ENCODE measurements around the gene PWWP2B. TPM values are rescaled to one million over a fixed set of nuclear protein-coding genes. Genes with fewer than 3 reads are reported as not detected.

Gene PWWP2B
- polyA plus RNA-seq, 1 experiment, result 1.1 TPM

DNA sequence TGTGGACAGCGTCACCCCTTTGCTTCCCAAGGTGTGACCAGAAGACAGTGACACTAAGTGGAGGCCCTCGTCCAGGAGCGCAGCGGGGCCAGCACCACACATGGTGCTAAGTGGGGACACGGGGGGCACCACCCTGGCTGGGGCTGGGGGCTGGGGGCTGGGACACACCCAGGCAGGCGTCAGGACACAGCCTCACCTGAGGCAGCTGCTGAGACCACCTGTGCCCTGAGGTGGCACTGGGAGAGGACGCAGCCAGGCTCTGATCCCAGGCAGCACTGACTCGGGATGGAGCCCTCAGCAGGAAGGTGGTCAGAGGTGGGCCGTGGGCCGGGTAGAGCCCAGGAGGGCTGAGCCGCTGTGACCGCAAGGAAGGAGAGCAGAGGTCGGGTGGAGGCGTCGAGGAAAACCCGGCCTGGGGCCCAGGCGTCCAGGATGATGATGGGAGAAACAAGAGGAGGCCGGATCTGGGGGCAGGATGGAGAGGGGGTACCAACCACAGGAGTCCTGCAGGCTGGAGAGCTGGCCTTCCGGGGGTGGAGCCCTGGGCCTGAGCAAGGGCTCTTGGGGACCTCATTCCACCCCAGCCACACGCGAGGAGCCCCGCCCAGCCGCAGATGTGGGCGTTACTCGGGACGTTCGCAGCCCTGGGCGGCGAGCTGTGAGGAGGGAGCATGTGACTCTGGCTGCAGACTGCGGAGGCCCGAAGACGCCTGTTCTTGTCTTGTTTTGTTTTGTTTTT, 42.5 kb upstream of the PWWP2B start:
- no peak overlapping the region for H3K27ac ChIP-seq (ENCODE audit: low read depth, low read length)
- POLR2A ChIA-PET, result no interaction called here
- CTCF ChIA-PET, result interaction anchor here (0.9 kb wide), 1 partner anchor 134 kb away, joined by 3 read pairs; no protein-coding TSS in a partner anchor
- H3K4me3 ChIP-seq (ENCODE audit: low read depth, low read length), result no peak overlapping the region
- peaks cover 19% of the 10 kb centered on the region for H3K9me3 ChIP-seq (ENCODE audit: control insufficient read depth, insufficient read depth, low read length)
- TF ChIP-seq, protein P1, sequence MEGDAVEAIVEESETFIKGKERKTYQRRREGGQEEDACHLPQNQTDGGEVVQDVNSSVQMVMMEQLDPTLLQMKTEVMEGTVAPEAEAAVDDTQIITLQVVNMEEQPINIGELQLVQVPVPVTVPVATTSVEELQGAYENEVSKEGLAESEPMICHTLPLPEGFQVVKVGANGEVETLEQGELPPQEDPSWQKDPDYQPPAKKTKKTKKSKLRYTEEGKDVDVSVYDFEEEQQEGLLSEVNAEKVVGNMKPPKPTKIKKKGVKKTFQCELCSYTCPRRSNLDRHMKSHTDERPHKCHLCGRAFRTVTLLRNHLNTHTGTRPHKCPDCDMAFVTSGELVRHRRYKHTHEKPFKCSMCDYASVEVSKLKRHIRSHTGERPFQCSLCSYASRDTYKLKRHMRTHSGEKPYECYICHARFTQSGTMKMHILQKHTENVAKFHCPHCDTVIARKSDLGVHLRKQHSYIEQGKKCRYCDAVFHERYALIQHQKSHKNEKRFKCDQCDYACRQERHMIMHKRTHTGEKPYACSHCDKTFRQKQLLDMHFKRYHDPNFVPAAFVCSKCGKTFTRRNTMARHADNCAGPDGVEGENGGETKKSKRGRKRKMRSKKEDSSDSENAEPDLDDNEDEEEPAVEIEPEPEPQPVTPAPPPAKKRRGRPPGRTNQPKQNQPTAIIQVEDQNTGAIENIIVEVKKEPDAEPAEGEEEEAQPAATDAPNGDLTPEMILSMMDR (IDR thresholded peaks at IDR 0.05; ENCODE audit: low read depth, low read length), result no peak
- H3K27me3 ChIP-seq (ENCODE audit: control insufficient read depth, insufficient read depth, low read length), result no peaks in the 10 kb centered on the region
- no peak for DNase-seq (ENCODE audit: low read depth, low spot score)

DNA sequence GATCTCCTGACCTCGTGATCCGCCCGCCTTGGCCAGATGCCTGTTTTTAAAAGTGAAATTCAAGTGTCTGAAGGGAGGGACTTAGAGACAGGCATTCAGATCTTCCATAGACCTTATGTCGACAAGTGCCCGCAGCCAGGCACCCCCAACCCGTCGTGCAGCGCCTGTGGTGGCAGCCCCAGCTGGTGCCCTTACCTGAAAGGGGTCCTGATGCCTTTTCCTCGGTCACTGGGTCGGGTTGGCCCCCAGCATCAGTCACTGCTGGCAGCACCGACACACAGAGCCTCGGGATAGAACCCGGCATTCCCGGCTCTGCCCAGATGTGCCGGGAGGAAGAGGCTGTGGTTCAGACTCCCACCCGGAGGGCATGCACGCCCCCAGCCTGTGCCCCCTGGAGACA, 41.7 kb upstream of the PWWP2B start:
- POLR2A ChIA-PET, result no interaction called here
- DNase-seq (ENCODE audit: low read depth, low spot score), result no peak
- H3K27ac ChIP-seq (ENCODE audit: low read depth, low read length), result no peak overlapping the region
- CTCF ChIA-PET, result interaction anchor here (0.6 to 1.2 kb wide), 2 partner anchors 132 to 161 kb away, joined by 3 to 4 read pairs; no protein-coding TSS in a partner anchor
- no peaks in the 10 kb centered on the region for H3K27me3 ChIP-seq (ENCODE audit: control insufficient read depth, insufficient read depth, low read length)
- peaks cover 19% of the 10 kb centered on the region for H3K9me3 ChIP-seq (ENCODE audit: control insufficient read depth, insufficient read depth, low read length)
- no peak overlapping the region for H3K4me3 ChIP-seq (ENCODE audit: low read depth, low read length)
- TF ChIP-seq, protein P1 (IDR thresholded peaks at IDR 0.05; ENCODE audit: low read depth, low read length), result no peak

DNA sequence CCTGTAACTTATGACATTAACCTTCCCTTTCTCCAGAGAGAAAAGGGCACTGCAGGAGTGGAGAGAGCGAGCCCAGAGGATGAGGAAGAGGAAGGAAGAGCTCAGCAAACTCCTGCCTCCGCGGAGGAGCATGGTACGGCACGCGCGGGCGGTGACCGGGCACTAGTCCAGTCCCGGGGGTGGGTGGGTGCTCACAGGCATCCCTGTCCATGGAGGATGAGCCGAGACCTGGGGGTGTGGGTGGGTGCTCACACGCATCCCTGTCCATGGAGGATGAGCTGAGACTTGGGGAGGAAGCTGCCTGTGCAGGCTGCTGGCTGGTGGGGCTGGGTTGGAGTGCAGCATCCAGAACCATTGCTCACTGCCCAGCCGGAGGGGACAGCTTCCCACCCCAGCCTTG, 41.2 kb upstream of the PWWP2B start:
- ChIA-PET CTCF (interaction anchor here (0.6 to 1.2 kb wide), 2 partner anchors 132 to 161 kb away, joined by 3 to 4 read pairs; no protein-coding TSS in a partner anchor), POLR2A (no interaction called here)
- H3K9me3 ChIP-seq (ENCODE audit: control insufficient read depth, insufficient read depth, low read length), result peaks cover 19% of the 10 kb centered on the region
- TF ChIP-seq, protein P1 (IDR thresholded peaks at IDR 0.05; ENCODE audit: low read depth, low read length), result no peak
- no peaks in the 10 kb centered on the region for H3K27me3 ChIP-seq (ENCODE audit: control insufficient read depth, insufficient read depth, low read length)
- no peak overlapping the region for H3K4me3 ChIP-seq (ENCODE audit: low read depth, low read length)
- no peak overlapping the region for H3K27ac ChIP-seq (ENCODE audit: low read depth, low read length)
- no peak for DNase-seq (ENCODE audit: low read depth, low spot score)

DNA sequence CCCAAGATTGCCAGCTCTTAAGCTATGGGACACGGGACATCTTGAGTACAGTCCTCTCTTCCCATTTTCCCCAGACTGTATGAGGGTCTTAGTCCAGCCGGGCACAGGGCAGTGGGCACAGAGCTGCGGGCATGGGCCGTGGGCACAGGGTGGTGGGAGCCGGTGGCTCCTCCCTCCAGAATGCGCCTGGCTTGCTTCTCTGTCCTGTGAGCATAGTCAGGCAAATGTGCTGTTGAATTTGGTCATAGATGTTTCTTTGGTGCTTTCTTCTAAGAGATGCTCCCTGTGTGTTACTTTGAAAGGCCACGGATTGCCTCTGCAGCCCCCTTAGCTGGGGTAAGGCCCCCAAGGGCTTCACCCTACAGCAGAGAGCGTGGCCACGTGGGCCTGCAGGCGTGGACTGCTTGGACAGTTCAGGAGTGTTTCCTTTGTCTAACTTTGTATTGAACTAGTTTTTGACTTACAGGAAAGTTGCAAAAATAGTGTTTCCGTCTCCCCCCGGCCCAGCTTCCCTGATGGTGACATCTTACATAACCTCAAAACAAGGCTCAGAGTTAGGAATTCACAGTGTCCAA, 40.3 kb upstream of the PWWP2B start:
- ChIA-PET POLR2A (no interaction called here), CTCF (interaction anchor here (1.2 to 1.3 kb wide), 2 partner anchors 8 to 133 kb away, joined by 3 to 4 read pairs; no protein-coding TSS in a partner anchor)
- H3K27me3 ChIP-seq (ENCODE audit: control insufficient read depth, insufficient read depth, low read length), result no peaks in the 10 kb centered on the region
- DNase-seq (ENCODE audit: low read depth, low spot score), result no peak
- peaks cover 19% of the 10 kb centered on the region for H3K9me3 ChIP-seq (ENCODE audit: control insufficient read depth, insufficient read depth, low read length)
- no peak overlapping the region for H3K4me3 ChIP-seq (ENCODE audit: low read depth, low read length)
- TF ChIP-seq, protein P1 (IDR thresholded peaks at IDR 0.05; ENCODE audit: low read depth, low read length), result no peak
- no peak overlapping the region for H3K27ac ChIP-seq (ENCODE audit: low read depth, low read length)
